ENCODE data around the gene LIFR.

GRCh38 chr5:38478878-38479277 is 77.6 kb downstream of the LIFR start:
- no peak for TF ChIP-seq EP300 (IDR thresholded peaks at IDR 0.05)
- no peak for TF ChIP-seq POLR2A (IDR thresholded peaks at IDR 0.05)
- TF ChIP-seq, protein P1, sequence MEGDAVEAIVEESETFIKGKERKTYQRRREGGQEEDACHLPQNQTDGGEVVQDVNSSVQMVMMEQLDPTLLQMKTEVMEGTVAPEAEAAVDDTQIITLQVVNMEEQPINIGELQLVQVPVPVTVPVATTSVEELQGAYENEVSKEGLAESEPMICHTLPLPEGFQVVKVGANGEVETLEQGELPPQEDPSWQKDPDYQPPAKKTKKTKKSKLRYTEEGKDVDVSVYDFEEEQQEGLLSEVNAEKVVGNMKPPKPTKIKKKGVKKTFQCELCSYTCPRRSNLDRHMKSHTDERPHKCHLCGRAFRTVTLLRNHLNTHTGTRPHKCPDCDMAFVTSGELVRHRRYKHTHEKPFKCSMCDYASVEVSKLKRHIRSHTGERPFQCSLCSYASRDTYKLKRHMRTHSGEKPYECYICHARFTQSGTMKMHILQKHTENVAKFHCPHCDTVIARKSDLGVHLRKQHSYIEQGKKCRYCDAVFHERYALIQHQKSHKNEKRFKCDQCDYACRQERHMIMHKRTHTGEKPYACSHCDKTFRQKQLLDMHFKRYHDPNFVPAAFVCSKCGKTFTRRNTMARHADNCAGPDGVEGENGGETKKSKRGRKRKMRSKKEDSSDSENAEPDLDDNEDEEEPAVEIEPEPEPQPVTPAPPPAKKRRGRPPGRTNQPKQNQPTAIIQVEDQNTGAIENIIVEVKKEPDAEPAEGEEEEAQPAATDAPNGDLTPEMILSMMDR (IDR thresholded peaks at IDR 0.05), result no peak
